Esophagus muscularis mucosa (tissue), 3 donors: ENCODE data around the gene ACLY.

Source experiments
- POLR2A ChIP-seq: fragments of 450-650 bp; IDR thresholded peaks from one replicate; pipeline ENCODE4 v1.6.1; 2017; ENCODE audit warnings: antibody characterized with exemption, moderate library complexity, mild to moderate bottlenecking, low read depth
- TF ChIP-seq, protein P1 (sequence below), 3 experiments: fragments of 200-600 bp in 2 of 3; fragments of 450-650 bp in 1 of 3; sonication (generic) in 2 of 3; IDR thresholded peaks; one replicate each; pipeline ENCODE4 v1.5.1; 2017 to 2019; ENCODE audit warnings: antibody characterized with exemption in 3 of 3, mild to moderate bottlenecking in 2 of 3, moderate library complexity in 1 of 3

DNA sequence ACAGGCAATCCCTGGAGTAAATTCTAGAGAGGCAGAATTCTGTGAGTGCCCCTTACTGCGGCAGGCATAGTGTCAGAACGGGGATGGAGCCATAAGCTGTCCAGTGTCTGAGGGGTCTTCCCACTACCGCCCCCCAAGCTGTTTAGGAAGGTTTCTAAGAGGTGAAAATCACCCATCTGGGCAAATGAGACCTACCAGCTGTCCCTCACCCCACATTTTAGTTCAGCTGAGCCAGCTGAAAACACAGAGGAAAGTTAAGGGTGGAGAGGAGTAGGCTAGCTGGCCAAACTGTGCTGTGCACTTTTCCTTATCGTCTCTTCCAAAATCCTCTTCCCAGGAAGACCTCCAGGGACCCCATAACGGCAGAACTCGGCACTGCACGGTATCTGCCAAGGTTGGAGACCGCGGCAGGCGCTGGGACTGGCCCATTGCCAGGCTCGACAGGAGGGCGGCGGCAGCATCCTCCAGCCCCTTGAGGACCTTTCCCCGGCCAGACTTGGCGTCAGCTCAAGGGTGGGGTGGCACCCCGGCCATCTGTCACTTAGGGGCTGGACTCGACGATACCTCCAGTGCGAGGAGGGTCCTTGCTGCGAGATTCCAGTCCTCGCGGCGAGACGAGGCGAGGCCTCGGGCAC is 955 bp downstream of the ACLY start:
- TF ChIP-seq, protein P1, sequence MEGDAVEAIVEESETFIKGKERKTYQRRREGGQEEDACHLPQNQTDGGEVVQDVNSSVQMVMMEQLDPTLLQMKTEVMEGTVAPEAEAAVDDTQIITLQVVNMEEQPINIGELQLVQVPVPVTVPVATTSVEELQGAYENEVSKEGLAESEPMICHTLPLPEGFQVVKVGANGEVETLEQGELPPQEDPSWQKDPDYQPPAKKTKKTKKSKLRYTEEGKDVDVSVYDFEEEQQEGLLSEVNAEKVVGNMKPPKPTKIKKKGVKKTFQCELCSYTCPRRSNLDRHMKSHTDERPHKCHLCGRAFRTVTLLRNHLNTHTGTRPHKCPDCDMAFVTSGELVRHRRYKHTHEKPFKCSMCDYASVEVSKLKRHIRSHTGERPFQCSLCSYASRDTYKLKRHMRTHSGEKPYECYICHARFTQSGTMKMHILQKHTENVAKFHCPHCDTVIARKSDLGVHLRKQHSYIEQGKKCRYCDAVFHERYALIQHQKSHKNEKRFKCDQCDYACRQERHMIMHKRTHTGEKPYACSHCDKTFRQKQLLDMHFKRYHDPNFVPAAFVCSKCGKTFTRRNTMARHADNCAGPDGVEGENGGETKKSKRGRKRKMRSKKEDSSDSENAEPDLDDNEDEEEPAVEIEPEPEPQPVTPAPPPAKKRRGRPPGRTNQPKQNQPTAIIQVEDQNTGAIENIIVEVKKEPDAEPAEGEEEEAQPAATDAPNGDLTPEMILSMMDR (IDR thresholded peaks at IDR 0.05), result no peak
- TF ChIP-seq POLR2A, result no peak
